GM21786 (cell line): Measurements from ENCODE around the gene TMEM151B.

Source experiments
- ATAC-seq: cut with Tn5 transposase; IDR thresholded peaks from one replicate; pipeline ENCODE4 v1.9.1; 2021; ENCODE audit not compliant: unreplicated experiment

Gene TMEM151B

DNA sequence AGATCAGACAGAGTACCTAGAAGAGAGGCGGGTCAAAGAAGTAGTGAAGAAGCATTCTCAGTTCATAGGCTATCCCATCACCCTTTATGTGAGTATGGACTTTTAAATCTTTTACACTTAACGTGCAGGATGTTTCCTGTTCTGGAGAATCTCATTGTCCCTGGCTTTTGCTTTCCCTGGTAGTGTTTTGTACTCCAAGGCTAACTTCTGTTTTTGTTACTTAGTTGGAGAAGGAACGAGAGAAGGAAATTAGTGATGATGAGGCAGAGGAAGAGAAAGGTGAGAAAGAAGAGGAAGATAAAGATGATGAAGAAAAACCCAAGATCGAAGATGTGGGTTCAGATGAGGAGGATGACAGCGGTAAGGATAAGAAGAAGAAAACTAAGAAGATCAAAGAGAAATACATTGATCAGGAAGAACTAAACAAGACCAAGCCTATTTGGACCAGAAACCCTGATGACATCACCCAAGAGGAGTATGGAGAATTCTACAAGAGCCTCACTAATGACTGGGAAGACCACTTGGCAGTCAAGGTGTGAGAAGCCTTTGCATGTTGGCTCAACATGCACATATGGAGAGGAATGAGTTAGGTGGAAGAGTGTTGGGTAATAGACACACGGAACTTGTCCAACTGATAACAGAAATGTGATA, 20.1 kb upstream of the TMEM151B start:
- no peak for ATAC-seq

DNA sequence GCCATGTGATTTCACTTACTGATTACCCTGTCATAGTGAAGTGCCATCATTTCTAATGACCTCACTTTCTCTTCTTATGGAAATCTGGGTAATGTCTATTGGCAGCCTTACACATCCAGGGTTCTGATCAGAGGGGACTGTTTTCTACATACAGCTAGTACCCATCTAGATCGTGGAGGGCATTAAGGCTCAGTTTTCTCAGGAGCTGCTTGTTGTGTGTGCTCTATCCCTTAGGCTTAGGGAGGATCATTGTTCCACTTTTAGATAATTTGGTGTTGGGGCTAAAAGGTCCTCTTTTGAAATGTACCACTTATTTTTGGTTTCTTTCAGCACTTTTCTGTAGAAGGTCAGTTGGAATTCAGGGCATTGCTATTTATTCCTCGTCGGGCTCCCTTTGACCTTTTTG, 19.5 kb upstream of the TMEM151B start:
- ATAC-seq, result no peak

DNA sequence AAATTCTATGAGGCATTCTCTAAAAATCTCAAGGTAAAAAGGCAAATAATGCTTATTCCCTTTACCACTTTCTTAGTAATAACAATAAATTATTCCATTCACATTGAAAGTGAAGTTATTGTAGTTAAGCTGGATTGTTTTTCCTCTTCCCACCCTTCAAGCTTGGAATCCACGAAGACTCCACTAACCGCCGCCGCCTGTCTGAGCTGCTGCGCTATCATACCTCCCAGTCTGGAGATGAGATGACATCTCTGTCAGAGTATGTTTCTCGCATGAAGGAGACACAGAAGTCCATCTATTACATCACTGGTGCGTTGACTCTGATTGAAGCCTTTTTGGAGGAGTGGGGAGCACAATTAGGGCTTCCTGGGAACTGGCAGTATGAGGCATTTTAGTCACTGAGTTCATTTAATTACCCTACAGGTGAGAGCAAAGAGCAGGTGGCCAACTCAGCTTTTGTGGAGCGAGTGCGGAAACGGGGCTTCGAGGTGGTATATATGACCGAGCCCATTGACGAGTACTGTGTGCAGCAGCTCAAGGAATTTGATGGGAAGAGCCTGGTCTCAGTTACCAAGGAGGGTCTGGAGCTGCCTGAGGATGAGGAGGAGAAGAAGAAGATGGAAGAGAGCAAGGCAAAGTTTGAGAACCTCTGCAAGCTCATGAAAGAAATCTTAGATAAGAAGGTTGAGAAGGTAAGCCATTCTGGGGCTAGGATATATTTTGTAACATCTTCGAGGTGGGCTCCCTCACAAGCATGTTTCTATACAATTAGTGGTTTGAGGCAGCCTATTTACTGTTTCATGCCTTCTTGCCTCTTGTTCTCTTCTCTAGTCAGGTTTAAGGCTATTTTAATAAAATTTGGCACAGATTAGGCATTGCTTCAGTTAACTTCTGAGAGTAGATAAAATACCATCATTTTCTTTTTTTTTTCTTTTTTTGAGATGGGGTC, 18.4 kb upstream of the TMEM151B start:
- ATAC-seq, result no peak

DNA sequence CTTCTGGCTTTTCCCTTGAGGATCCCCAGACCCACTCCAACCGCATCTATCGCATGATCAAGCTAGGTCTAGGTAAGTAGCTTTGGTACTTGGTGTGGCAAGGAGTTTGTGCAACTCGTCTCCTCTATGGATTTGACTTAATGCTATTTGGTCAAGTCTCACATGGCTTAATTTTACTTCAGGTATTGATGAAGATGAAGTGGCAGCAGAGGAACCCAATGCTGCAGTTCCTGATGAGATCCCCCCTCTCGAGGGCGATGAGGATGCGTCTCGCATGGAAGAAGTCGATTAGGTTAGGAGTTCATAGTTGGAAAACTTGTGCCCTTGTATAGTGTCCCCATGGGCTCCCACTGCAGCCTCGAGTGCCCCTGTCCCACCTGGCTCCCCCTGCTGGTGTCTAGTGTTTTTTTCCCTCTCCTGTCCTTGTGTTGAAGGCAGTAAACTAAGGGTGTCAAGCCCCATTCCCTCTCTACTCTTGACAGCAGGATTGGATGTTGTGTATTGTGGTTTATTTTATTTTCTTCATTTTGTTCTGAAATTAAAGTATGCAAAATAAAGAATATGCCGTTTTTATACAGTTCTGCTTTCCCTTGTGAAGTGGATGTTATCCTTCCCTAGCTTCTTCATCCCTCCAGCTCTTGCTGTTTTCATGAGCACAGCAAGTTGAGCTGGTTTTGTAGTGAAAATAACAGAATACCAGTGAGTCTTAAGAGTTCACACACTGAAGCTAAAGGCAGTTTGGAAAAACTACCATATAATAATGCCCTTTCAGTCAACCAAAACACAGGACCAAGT, 16.7 kb upstream of the TMEM151B start:
- no peak for ATAC-seq

DNA sequence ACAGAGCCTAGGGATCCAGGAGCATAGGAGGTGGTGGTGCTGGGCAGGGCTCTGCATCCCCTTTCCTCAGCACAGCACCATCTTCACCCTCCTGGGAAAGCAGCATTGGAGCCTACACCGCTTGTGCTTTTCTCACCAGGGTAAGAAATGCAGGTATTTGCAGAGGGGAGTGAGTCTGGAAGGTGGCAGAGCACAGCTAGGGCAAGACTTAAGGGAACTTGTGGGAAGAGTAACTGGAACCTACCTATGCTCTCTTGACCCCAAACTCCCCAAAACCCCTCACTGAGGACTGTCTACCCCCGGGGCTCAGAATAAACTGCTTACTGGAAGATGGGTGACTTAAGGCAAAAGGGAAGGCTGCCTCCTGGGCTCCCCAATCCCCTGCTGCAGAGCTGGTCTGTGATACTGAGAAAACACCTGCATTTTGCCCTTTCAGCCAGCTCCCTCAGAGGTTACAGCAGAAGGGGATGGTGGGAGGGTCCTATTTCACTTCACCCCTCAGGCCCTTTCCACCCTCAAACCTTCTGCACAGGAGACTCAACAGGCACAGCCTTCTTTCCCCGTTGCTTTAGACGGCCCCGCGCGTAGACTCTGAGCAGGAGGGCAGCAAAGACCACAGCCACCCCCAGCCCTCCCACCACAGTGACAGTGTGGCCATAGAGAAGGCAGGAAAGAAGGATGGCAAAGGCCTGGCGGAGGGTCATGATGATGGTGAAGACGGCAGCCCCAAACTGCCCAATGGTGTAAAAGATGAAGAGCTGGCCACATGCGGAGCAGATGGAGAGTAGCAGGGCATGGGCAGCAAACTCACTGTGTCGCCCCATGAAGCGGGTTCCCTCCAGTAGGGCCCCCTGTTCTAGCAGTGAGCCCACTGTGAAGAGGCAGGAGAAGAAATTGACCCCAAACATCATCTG, 15.8 kb upstream of the TMEM151B start:
- ATAC-seq, result no peak

DNA sequence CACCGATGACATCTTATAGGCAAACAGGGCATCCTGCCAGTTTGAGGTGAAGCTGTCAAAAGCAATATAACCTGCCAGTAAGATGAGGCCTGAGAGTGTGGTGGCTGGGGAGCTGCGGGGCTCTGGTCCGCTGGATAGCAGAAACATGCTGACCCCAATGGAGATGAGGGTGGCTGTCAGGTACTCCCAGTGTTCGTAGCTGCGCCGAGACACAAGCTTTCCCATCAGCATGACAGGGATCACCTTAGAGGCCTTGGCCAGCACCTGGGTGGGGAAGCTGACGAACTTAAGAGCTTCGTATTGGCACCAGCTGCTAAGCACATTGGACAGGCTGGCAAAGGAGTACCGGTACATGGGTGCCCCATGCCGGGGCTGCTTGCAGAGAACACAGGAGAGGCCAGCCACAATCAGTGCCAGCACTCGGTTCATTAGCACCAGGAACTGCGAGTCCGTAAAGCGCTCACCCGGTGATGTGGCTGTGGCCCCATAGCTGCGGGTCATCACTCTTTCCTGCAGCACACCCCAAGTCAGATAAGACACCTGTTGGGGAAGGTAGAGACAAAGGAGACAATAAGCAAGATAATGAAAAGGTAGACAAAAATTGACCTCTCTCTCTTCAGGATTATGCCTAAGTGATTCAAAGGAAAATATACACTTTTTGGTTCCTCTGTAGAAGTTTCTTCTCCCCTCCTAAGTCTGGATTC, 15.0 kb upstream of the TMEM151B start:
- ATAC-seq, result no peak

DNA sequence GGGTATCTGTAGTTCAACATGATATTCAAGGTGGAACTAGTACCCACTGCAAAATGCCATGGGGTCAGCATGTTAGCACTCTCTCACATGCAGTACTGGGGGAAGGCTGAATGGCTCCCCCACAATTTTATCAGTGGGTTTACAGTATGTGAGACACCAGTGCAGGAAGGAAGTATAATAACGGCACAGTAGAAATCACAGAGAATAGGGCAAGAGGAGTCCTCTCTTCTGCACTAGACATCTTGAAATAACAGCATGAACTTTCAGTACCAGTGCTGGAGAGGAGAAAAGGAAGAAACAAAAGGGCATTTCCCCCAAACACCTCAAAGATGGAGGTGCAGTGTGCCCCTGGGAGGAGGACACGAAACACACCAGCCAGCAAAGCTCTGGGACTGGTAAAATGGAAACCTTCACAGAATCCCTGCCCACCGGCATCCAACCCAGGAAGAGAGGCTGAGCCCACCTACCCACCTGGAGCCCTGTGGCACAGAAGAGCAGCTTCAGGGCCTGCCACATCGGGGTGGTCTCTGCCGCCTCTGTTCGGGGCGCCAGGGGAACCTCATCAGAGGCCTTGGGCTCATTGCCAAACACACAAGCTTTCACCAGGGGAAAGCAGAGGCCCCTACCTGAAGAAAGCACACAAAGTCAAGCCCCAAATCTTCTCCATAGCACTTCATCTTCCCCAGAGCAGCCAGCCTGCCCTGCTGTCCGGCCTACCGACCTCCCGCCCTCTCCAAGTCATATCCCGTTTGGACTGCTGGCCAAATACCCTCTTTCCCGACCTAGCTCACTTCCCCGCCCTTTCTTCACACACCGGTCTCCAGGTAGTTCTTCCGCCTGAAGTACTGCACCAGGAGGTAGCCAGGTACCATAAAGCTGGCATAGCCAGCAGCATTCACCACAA, 14.1 kb upstream of the TMEM151B start:
- no peak for ATAC-seq

DNA sequence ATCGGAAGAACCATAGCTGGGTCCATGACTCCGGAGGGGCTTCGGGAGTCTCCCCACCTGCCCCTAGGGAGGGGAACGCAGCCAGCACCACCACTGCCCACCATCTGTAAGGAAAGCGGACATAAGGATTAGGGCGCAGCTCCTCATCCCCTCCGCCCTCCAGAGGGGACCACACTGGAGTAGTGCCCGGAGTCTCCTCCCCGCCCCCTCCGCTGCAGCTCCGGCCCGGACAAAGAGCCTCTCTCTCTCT, 13.6 kb upstream of the TMEM151B start:
- ATAC-seq, result no peak

DNA sequence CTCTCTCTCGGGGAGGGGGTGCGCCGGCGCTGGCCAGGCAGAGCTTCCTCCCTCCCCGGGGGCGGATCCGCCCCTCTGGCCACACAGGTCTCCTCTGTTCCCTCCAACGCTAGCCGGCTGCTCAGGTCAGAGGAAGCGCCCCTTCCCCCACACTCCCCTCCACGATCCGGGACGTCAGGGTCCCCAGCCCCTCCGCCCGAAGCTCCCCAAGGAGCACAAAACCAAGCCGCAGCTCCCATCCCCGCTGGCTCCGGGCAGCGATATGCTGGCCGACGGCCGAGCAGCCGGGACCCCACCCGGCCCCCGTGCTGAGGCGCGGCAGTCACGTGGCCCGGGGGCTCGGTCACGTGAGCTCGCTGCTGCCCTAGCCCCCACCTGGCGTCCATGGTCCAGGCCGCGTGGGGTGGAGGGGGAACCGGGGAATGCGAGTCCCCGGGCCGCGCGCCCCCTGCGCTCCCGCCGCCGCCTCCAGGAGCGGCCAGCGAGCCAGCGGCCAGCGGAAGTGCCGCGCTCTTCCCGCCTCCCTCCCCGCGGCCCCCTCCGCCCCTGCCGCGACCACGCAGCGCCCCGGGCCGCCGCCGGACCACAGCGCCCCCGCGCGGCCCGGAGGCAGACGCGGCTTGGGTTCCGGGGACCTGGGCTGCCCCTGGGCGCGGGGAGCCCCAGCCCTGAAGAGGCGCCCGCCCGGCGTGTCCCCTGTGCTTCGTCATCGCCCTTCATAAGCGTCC, 13.1 kb upstream of the TMEM151B start, which contains the start of gene SLC35B2:
SLC35B2 (minus strand) TSS at position 504 of the 728 bp plus-strand sequence; CDS start at position 386, 118 bp downstream.
- peak; percentile 39 for ATAC-seq

DNA sequence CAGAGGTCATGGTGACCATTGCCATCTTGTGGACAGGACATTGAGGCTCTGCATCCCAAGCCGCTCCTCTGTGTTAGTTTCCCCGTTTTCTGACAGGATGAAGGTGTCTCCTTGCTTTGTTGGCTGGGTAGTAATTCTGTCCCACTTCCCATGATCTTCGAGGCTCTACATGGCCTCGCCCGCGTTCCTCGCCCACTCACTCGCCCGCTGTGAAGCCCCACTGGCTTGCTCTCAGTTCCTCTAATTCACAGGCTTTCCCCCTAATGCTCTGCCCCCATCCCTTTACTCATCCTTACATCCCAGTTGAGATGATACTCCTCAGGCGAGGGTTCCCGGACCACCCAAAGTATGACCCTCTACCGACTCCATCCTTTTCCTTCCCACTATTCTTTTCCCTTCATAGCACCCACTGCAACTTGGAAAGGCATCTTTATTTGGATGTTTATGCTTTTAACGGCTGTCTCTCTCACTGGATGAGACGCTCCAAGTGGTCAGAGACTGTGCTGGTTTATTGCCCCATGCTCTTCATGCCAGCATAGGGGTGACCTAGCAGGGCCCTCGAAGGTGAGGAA, 12.4 kb upstream of the TMEM151B start:
- no peak for ATAC-seq

DNA sequence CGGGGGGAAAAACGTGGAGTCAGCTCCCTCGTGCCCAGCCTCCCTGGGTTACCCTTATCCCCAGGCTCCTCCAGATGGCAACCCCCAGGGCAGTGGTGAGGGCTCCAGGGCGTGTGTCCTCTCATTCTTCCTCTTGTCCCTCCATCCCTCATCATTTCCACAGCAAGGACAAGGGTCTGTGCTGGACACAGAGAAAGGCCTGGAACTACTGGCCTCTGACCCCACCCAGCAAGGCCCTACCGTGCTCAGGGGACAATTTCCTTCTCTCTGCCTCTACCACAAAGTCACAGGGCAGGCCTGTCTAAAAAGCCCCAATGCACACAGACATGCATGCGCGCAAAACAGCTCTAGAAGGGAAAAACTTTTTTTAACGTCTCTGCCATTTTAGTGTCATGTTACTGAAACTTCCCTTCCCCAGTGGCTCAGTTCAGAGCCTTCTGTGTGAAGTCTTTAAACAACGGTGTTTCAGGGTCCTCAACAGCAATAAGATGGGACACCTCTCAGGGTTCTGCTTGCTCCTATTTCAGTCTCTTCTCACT, 11.9 kb upstream of the TMEM151B start:
- no peak for ATAC-seq

DNA sequence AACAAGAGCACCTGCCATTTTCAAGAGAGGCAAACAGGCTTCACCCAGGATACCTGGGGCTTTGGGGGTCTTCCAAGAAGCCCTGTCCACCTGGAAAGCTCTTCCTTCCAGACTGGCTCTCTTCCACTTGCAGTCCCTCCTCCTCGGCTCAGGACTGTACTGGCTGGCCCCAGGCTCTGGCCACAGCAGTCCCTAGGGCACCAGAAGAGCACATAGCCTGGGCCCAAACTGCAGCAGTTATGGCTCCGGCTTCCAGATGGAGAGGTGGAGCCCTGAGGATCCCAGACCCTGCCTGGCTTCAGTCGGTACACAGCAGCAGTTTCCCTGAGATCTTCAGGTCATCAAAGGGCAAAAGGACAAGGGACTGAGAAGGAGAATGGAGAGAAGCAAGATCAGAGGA, 11.3 kb upstream of the TMEM151B start:
- no peak for ATAC-seq

DNA sequence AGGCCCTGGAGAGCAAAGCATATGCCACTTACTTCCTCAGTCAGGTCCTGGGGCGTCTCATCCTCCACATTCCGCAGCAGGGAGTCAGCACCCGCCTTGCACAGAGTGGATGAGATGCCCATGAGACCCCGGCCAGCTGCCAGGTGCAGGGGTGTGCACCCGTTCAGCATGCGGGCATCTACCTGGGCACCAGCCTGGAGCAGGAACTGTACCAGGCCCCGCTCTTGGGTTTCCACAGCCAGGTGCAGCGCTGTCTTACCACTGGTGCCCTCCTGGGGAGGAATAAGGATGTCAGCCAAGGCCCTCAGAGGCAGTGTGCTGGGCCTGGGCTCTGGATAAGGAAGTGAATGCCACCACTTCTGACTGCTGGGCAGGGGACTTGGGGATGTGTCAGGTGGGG, 10.2 kb upstream of the TMEM151B start:
- no peak for ATAC-seq

DNA sequence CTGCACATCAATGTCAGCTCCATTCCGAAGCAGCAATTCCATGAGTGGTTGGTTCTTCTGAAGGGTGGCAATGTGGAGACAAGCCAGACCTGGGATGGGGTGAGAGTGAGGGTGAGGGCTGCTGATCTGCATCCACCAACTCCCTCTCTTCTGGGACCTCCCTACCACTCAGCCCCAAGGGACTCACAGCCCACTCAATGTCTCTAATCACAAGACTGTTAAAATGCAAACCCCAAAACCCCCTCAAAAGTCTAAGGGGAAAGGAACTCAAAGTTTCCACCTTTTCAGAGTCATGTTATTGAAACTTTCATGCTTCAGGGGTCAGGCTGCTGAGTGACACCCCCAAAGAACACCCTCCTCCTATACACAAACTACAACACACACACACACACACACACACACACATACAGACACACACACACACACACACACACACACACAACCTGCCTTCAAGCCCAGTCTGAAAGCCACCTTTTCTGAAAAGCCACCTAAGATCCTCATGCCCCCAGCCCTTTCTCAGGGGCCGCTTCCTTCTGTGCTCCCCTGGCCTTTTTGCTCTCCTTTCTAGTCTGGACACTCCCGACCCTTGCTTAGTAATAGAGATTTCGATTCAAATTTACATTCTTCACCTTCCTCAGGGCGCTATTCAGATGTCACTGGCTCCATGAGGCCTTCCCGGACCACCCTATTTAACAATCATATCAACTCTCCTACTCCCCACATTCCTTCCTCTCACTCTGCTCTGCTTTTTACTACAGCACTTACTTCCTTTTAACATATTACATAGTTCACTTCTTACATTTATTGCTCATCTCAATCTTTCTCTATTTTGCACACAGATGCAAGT, 9.6 kb upstream of the TMEM151B start:
- no peak for ATAC-seq

DNA sequence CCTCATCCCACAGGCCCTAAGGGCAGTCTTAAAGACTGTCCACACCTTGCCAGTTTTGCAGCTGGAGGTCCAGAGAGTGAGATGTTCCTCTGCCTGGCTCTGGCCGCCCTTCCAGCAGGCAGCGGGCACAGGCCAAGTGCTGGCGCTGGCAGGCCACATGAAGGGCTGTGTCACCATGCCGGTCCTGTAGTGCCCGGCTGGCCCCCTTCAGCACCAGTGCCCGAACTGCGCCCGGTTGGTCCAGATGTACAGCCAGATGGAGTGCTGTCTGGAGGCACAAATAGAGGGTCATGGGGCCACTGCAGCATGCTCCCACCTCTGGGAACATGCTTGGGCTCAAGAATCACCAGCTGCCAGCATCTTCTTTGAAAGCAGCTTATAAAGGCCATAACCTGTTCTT, 8.7 kb upstream of the TMEM151B start:
- ATAC-seq, result no peak

DNA sequence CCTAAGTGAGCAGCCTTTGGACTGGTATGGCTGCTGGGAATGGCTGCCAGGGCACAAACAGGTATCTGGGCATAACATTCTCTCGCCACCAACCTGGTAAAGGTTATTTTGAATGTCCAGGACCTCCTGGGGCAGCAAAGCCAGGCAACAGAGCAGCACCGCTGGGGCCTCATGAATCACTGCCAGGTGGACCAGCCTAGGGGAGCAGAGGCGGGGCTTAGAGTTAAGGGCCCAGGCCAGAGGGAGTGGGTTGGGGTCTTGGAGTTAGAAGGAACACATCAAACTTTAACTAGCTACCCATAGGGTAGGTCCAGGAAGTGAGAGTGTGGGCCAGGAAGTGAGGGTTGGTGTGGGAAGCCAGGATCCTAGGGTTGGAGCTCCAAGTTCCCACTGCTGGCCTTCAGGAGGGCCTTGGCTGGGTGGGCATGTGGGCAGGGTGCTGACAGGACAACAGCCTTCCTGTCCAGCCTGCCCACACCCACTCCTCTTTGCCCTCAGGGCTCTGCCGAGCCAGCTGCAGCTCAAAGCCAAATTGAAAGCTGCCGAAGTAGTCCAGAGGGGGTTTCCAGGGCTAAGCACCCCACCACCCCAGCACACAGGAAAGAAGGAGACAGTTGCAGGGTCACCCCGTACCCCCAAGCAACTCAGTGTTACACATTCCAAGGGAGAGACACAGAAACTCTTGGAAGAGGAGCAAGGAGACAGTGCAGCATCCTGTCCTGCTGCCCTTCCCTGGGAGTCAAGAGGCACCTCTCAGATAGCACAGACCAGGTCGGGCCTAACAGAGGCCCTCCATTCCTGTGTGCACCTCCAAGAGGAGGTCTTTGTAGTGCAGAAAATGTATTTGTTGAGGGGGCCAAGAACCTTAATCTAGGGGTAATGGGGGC, 7.5 kb upstream of the TMEM151B start:
- ATAC-seq, result no peak
